IMR-90 (cell line): ENCODE measurements around the gene CHAT. TPM values are rescaled to one million over a fixed set of nuclear protein-coding genes. Genes with fewer than 3 reads are reported as not detected.
"Not testable (repeated sequence)": the region's sequence is repeated elsewhere in the genome, so short reads cannot be mapped to it uniquely, and the experiment has no call there.

Source experiments
- ATAC-seq: fragments of 200-7000 bp; cut with Tn5 transposase; 2 replicates; pipeline ENCODE4 v1.9.1; 2020; ENCODE audit warnings: low read depth, mild to moderate bottlenecking, moderate library complexity
- BruUV-seq: library from RNA; stranded (reverse); fragments of 400-500 nt; replicated peaks from 2 replicates; lab custom pipeline; 2021; lab: Mats Ljungman, UMichigan
- CTCF ChIA-PET: fragments of 300-600 bp; formaldehyde crosslinking; extraction: SDS; loops from one replicate; lab custom pipeline; 2021; ENCODE audit warnings: antibody characterized with exemption; lab: Yijun Ruan, JAX
- POLR2A ChIA-PET: fragments of 300-600 bp; sonication (Branson Sonifier 250); formaldehyde crosslinking; loops from one replicate; lab custom pipeline; 2022; ENCODE audit warnings: antibody characterized with exemption; ENCODE audit not compliant: unreplicated experiment; lab: Charles Lee
- DNase-seq: peaks from one replicate; pipeline ENCODE4 v3.0.0; 2013
- H2AFZ ChIP-seq: replicated peaks from 2 replicates; pipeline ENCODE3; 2013; ENCODE audit warnings: low read length, mild to moderate bottlenecking; ENCODE audit not compliant: poor library complexity
- H2AK5ac ChIP-seq: 2 replicates; pipeline ENCODE4 v1.6.1; 2013; ENCODE audit warnings: low read depth, low read length, inconsistent platforms
- H2AK9ac ChIP-seq: replicated peaks from 2 replicates; pipeline ENCODE3; 2013; ENCODE audit warnings: mild to moderate bottlenecking, low read depth, low read length, moderate library complexity; ENCODE audit not compliant: poor library complexity
- H2BK120ac ChIP-seq: 2 replicates; pipeline ENCODE4 v1.6.1; 2013; ENCODE audit warnings: low read depth, low read length, inconsistent platforms
- H2BK15ac ChIP-seq: 3 replicates; pipeline ENCODE4 v1.6.1; 2013; ENCODE audit warnings: low read depth, low read length, inconsistent platforms
- H2BK20ac ChIP-seq: 2 replicates; pipeline ENCODE4 v1.6.1; 2013; ENCODE audit warnings: low read depth, mild to moderate bottlenecking, inconsistent platforms, low read length, moderate library complexity
- H2BK5ac ChIP-seq: 2 replicates; pipeline ENCODE4 v1.6.1; 2013; ENCODE audit warnings: mild to moderate bottlenecking, low read depth, low read length, inconsistent platforms; ENCODE audit not compliant: poor library complexity, severe bottlenecking
- H3K14ac ChIP-seq: replicated peaks from 2 replicates; pipeline ENCODE4 v1.6.1; 2013; ENCODE audit warnings: low read depth, low read length, inconsistent platforms
- H3K18ac ChIP-seq: 2 replicates; pipeline ENCODE4 v1.6.1; 2013; ENCODE audit warnings: low read depth, low read length, control low read depth
- H3K23ac ChIP-seq: 2 replicates; pipeline ENCODE4 v1.6.1; 2013; ENCODE audit warnings: low read depth, low read length, inconsistent platforms
- H3K27ac ChIP-seq: 2 replicates; pipeline ENCODE4 v1.5.1; 2013; ENCODE audit warnings: mild to moderate bottlenecking, control low read depth, low read length; ENCODE audit not compliant: insufficient read depth
- H3K27me3 ChIP-seq: 2 replicates; pipeline ENCODE4 v1.6.1; 2013; ENCODE audit warnings: low read length; ENCODE audit not compliant: control insufficient read depth, insufficient read depth
- H3K36me3 ChIP-seq: 2 replicates; pipeline ENCODE4 v1.6.1; 2013; ENCODE audit warnings: low read length, mixed read lengths; ENCODE audit not compliant: control insufficient read depth, insufficient read depth
- H3K4ac ChIP-seq: 2 replicates; pipeline ENCODE4 v1.6.1; 2013; ENCODE audit warnings: low read depth, low read length, inconsistent platforms
- H3K4me1 ChIP-seq: 2 replicates; pipeline ENCODE4 v1.6.1; 2013; ENCODE audit warnings: low read length, mixed read lengths; ENCODE audit not compliant: control insufficient read depth, insufficient read depth
- H3K4me2 ChIP-seq: 2 replicates; pipeline ENCODE4 v1.6.1; 2013; ENCODE audit warnings: low read depth, mild to moderate bottlenecking, control low read depth, low read length, moderate library complexity
- H3K4me3 ChIP-seq: 2 replicates; pipeline ENCODE4 v1.5.1; 2013; ENCODE audit warnings: low read depth, mild to moderate bottlenecking, control low read depth, low read length, moderate library complexity; ENCODE audit not compliant: insufficient read depth
- H3K56ac ChIP-seq: 2 replicates; pipeline ENCODE4 v1.6.1; 2013; ENCODE audit warnings: low read length, inconsistent platforms; ENCODE audit not compliant: insufficient read depth; ENCODE audit errors: extremely low read depth
- H3K79me1 ChIP-seq, 2 experiments: 2 replicates each; pipeline ENCODE4 v1.6.1; 2013; ENCODE audit warnings: low read length in 2 of 2, inconsistent platforms in 1 of 2, low read depth in 1 of 2
- H3K9ac ChIP-seq: 2 replicates; pipeline ENCODE4 v1.6.1; 2013; ENCODE audit warnings: low read depth, low read length, control low read depth
- H3K9me1 ChIP-seq: 2 replicates; pipeline ENCODE4 v1.6.1; 2013; ENCODE audit warnings: low read length, inconsistent platforms; ENCODE audit not compliant: insufficient read depth
- H3K9me3 ChIP-seq: 2 replicates; pipeline ENCODE4 v1.6.1; 2013; ENCODE audit warnings: low read length; ENCODE audit not compliant: control insufficient read depth, insufficient read depth
- H4K20me1 ChIP-seq: 2 replicates; pipeline ENCODE4 v1.6.1; 2013; ENCODE audit warnings: low read length, inconsistent platforms; ENCODE audit not compliant: insufficient read depth
- H4K5ac ChIP-seq: 2 replicates; pipeline ENCODE4 v1.6.1; 2013; ENCODE audit warnings: mild to moderate bottlenecking, low read depth, low read length, control low read depth
- H4K8ac ChIP-seq, 2 experiments: 2 replicates each; pipeline ENCODE4 v1.6.1; 2013; ENCODE audit warnings: low read depth in 2 of 2, low read length in 2 of 2, control low read depth in 1 of 2, inconsistent platforms in 1 of 2
- H4K91ac ChIP-seq: 2 replicates; pipeline ENCODE4 v1.6.1; 2013; ENCODE audit warnings: low read depth, low read length, inconsistent platforms; ENCODE audit not compliant: insufficient read depth
- RAD21 ChIP-seq: IDR thresholded peaks from 2 replicates; pipeline ENCODE4 v1.6.1; 2012; ENCODE audit warnings: low read length, improper control_type of control experiment
- WGBS, 2 experiments: methylation state at CpG; one replicate each; pipeline versions ENCODE4 v1.1.5 to v1.1.7; 2013; ENCODE audit warnings: missing lambda C conversion rate in 2 of 2; ENCODE audit not compliant: insufficient read length in 1 of 2; ENCODE audit errors: extremely low coverage in 2 of 2; 5-methylcytosine and 5-hydroxymethylcytosine counted together
- dilution Hi-C: fragments of 300-500 bp; cut with HindIII; formaldehyde crosslinking; loops from one replicate; pipeline ENCODE4 v1.14.3; 2018; ENCODE audit warnings: low sequenced_read_pairs; ENCODE audit not compliant: unreplicated experiment
- in situ Hi-C: fragments of 300-500 bp; cut with MboI; formaldehyde crosslinking; loops from 3 replicates; pipeline ENCODE4 v1.14.3; 2019; ENCODE audit warnings: low sequenced_read_pairs, inconsistent platforms, mixed read lengths
- intact Hi-C: fragments of 100-400 bp; cut with micrococcal nuclease; formaldehyde crosslinking; loops from 2 replicates; pipeline ENCODE4 v1.10.0; 2022
- polyA plus RNA-seq, 3 experiments: library from polyadenylated mRNA; depleted of rRNA; stranded (reverse); fragments of >200 nt; gene quantifications; 2 replicates each; pipeline ENCODE4 v1.2.3, GENCODE V29; 2012; ENCODE audit warnings: low replicate concordance in 1 of 3
- total RNA-seq: library from RNA; depleted of rRNA; stranded (reverse); fragments of >200 nt; gene quantifications from 2 replicates; pipeline ENCODE4 v1.2.3, GENCODE V29; 2012
- TF ChIP-seq, protein P1 (sequence below): fragments of 150-350 bp; IDR thresholded peaks from 2 replicates; pipeline ENCODE4 v1.6.1; 2017; ENCODE audit warnings: mild to moderate bottlenecking, antibody characterized with exemption, low read length, low read depth

CHAT gene
- total and polyA plus RNA-seq, 2 of the 4 experiments (the other 2 are of a cell fraction): not detected

DNA sequence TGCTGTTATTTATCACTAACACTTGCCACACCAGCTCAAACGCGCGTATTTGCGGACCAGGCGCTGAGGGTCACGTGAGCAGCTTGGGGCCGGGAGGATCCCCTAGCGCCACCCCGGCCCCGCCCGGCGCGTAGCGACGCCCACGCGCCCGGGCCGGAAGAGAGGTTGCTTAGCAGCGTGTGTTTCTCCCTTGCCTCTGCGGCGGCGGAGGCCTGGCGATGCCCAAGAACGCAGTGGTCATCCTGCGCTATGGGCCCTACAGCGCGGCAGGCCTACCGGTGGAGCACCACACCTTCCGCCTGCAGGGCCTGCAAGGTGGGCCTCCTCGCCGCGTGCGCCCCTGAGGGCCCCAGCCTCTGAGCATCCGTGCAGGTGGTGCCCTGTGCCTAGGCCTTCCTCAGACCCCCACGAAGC is 65.7 kb downstream of the CHAT start, which contains the start of gene C10orf53:
TSS of gene C10orf53 (plus strand) at position 172 of the 414 bp plus-strand sequence. CDS start at position 219, 47 bp downstream.
- Histone ChIP-seq H2AK5ac (no peak within 1 kb of the TSS), H3K4me3 (no peak within 1 kb of the TSS), H2BK20ac (no peak within 1 kb of the TSS), H2AK9ac (no peak within 1 kb of the TSS), H3K79me1 (no peaks in the 10 kb centered on the region), H3K4me2 (peak within 1 kb of the TSS; percentile 38), H3K9me3 (no peaks in the 10 kb centered on the region), H4K5ac (no peak within 1 kb of the TSS), H3K27ac (no peak within 1 kb of the TSS), H2AFZ (peak within 1 kb of the TSS; percentile 79), H4K20me1 (no peaks in the 10 kb centered on the region), H3K14ac (no peak within 1 kb of the TSS), H3K18ac (no peak within 1 kb of the TSS), H4K8ac (no peak within 1 kb of the TSS), H3K23ac (no peak within 1 kb of the TSS), H3K27me3 (no peaks in the 10 kb centered on the region), H3K4ac (no peak within 1 kb of the TSS), H3K56ac (no peak within 1 kb of the TSS), H2BK5ac (no peak within 1 kb of the TSS), H3K4me1 (no peaks in the 10 kb centered on the region), H2BK120ac (no peak within 1 kb of the TSS), H3K9me1 (no peaks in the 10 kb centered on the region), H2BK15ac (no peak within 1 kb of the TSS), H3K9ac (no peak within 1 kb of the TSS), H3K36me3 (no peaks in the 10 kb centered on the region), H4K91ac (no peak within 1 kb of the TSS)
- POLR2A ChIA-PET: no interaction called here
- BruUV-seq: no TSS peak
- CTCF ChIA-PET: no interaction called here
- DNase-seq (peak; percentile 16), ATAC-seq (peak; percentile 82)
- dilution Hi-C loops (no loop called here), in situ Hi-C loops (no loop called here), intact Hi-C loops (no loop called here)
- no CpG with 5 or more reads among the region's 36 CpGs for WGBS, 2 experiments
- TF ChIP-seq, protein P1, sequence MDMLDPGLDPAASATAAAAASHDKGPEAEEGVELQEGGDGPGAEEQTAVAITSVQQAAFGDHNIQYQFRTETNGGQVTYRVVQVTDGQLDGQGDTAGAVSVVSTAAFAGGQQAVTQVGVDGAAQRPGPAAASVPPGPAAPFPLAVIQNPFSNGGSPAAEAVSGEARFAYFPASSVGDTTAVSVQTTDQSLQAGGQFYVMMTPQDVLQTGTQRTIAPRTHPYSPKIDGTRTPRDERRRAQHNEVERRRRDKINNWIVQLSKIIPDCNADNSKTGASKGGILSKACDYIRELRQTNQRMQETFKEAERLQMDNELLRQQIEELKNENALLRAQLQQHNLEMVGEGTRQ: peak; percentile 74
- no peak for TF ChIP-seq RAD21

DNA sequence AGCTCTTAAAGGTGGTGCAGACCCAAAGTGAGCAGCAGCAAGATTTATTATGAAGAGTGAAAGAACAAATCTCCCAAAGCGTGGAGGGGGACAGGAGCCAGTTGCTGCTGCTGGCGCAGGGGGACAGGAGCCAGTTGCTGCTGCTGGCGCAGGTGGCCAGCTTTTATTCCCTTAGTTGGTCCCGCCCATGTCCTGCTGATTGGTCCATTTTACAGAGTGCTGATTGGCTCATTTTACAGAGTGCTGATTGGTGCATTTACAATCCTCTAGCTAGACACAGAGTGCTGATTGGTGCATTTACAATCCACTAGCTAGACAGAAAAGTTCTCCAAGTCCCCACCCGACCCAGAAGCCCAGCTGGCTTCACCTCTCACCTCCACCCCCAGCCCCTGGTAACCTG is 68.6 kb downstream of the CHAT start:
- H3K23ac ChIP-seq, H3K4me3 ChIP-seq, H3K27me3 ChIP-seq, H3K14ac ChIP-seq, H2BK15ac ChIP-seq, H4K20me1 ChIP-seq, H4K91ac ChIP-seq, H3K4me2 ChIP-seq, in situ Hi-C loops, ATAC-seq, H4K8ac ChIP-seq, H2BK5ac ChIP-seq, H2BK20ac ChIP-seq, POLR2A ChIA-PET, H3K79me1 ChIP-seq, intact Hi-C loops, dilution Hi-C loops, H3K18ac ChIP-seq, H2AFZ ChIP-seq, H3K4ac ChIP-seq, H3K36me3 ChIP-seq, H2BK120ac ChIP-seq, H2AK9ac ChIP-seq, H4K5ac ChIP-seq, DNase-seq, H3K9ac ChIP-seq, H2AK5ac ChIP-seq, H3K27ac ChIP-seq, CTCF ChIA-PET, H3K9me3 ChIP-seq, H3K56ac ChIP-seq, H3K9me1 ChIP-seq, BruUV-seq, H3K4me1 ChIP-seq: not testable (repeated sequence)
- WGBS, 2 experiments: no CpG with 5 or more reads among the region's 5 CpGs
